ENCODE results near the gene ZMAT3. TPM values are rescaled to one million over a fixed set of nuclear protein-coding genes. Genes with fewer than 3 reads are reported as not detected.
"Not testable (repeated sequence)": the region's sequence is repeated elsewhere in the genome, so short reads cannot be mapped to it uniquely, and the experiment has no call there.

The ZMAT3 gene
- total RNA-seq, 4 donors from 2014 or later, result 7.7 to 9.1 (median 8.2) TPM

DNA sequence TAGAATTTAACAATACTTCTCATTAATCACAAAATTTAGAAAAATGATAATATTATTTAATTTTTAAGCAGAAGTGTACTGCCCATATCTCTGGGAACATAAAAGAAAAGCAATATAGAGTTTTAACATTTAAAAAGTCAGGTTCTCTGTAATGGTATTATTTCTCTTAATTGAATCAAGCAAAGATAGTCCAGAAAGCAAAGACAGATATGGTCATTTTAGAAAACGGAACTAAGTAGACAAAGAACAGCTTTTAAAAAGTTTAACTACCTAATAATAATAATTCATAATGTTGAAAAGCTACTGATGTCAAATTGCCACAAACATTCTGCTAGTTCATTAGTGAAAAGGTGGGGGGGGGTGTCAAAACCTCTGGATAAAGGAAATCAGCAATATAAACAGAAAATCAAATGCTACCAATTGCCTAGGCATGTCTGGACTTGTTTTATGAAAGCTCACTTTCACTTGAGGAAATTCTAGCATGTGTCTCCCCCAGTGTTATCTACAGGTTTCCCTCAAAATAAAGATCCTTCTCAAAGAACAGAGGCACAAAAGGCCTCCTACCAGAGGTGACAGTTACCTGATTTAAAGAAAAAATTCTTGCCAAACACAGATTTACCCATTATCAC is 1.7 kb downstream of the ZMAT3 start:
- ATAC-seq (ENCODE audit: low FRiP score), result no peak
- TF ChIP-seq CTCF (IDR thresholded peaks at IDR 0.05), result no peak
- no peak for DNase-seq (ENCODE audit: low spot score)

GRCh38 chr3:179068779-179069530 is 2.7 kb downstream of the ZMAT3 start:
- TF ChIP-seq CTCF (IDR thresholded peaks at IDR 0.05), result no peak
- ATAC-seq (ENCODE audit: low FRiP score), result no peak
- DNase-seq (ENCODE audit: low spot score), result no peak

DNA sequence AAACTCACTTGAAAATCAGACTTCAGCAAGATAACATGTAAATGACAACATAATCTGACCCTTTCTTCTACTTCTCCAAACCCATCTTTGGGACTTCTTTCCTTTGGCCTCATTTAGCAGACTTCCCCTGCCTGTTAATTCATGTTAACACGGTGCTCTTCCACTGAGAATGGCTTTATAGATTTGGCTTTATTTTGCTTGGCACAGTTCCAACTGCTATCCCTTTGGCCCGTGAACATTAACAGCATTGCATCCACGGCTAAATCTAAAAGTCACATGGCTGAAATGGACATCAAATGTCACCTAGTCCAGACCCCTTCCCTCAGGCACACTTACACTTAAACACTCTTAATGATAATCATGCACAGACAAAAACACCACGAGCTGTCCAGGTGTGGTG is 3.8 kb downstream of the ZMAT3 start:
- no peak for DNase-seq (ENCODE audit: low spot score)

GRCh38 chr3:179067291-179067690 is 4.3 kb downstream of the ZMAT3 start:
- no peak for TF ChIP-seq CTCF (IDR thresholded peaks at IDR 0.05)
- no peak for ATAC-seq (ENCODE audit: low FRiP score)
- no peak for DNase-seq (ENCODE audit: low spot score)

More for the DNA sequence above, 3.8 kb downstream of the ZMAT3 start:
- TF ChIP-seq CTCF (IDR thresholded peaks at IDR 0.05), result no peak
- ATAC-seq (ENCODE audit: low FRiP score), result no peak

- no peak for TF ChIP-seq CTCF (IDR thresholded peaks at IDR 0.05)
- DNase-seq (ENCODE audit: low spot score) (no peak), ATAC-seq (ENCODE audit: low FRiP score) (no peak)
These were observed 7.6 kb downstream of the ZMAT3 start for GRCh38 chr3:179063945-179064560.

DNA sequence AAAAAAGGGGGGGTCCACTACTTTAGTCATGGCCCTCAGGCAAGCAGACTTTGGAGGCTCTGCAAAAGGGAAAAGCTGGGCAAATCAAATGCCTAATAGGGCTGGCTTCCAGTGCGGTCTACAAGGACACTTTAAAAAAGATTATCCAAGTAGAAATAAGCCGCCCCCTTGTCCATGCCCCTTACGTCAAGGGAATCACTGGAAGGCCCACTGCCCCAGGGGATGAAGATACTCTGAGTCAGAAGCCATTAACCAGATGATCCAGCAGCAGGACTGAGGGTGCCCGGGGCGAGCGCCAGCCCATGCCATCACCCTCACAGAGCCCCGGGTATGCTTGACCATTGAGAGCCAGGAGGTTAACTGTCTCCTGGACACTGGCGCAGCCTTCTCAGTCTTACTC is 15.3 kb downstream of the ZMAT3 start:
- DNase-seq (ENCODE audit: low spot score), result no peak
- no peak for ATAC-seq (ENCODE audit: low FRiP score)
- TF ChIP-seq CTCF (IDR thresholded peaks at IDR 0.05), result no peak

DNA sequence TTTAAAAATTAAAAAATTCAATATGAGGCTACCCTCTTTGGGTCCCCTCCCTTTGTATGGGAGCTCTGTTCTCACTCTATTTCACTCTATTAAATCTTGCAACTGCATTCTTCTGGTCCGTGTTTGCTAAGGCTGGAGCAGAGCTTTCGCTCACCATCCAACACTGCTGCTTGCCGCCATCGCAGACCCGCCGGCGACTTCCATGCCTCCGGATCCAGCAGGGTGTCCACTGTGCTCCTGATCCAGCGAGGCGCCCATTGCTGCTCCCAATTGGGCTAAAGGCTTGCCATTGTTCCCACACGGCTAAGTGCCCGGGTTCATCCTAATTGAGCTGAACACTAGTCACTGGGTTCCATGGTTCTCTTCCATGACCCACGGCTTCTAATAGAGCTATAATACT is 17.0 kb downstream of the ZMAT3 start:
- not testable (repeated sequence) for DNase-seq (ENCODE audit: low spot score); ATAC-seq (ENCODE audit: low FRiP score)

All from omental fat pad (tissue), 4 donors.